ENCODE results near the gene ARSG.
"Not testable (repeated sequence)": the region's sequence is repeated elsewhere in the genome, so short reads cannot be mapped to it uniquely, and the experiment has no call there.

ARSG gene

DNA sequence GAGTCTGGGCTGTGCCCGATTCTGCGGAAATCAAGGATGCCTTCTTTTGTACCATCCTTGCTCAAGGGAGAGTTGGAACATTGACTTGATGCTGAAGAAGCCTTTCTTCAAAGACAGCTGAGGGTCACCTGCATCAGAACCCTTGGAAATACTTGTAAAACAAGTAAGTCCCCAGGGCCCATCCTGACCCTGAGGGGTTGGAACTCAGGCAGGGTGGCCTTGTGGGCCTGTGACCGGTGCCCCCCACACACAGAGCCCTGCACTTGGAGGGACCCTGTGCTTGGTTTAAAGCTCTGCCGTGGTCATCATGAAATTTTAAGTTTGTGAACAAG is 109.1 kb downstream of the ARSG start:
- no peak for DNase-seq (ENCODE audit: low read depth, low spot score)
- H3K4me3 ChIP-seq (ENCODE audit: low read depth, low read length) = no peak overlapping the region
- CTCF ChIA-PET = interaction anchor here (0.7 to 8.0 kb wide), 12 partner anchors 14 to 146 kb away, joined by 3 to 133 read pairs (median 19); no protein-coding TSS in a partner anchor
- POLR2A ChIA-PET = interaction anchor here (0.5 to 0.6 kb wide), 2 partner anchors 9 to 46 kb away, joined by 3 to 4 read pairs; no protein-coding TSS in a partner anchor
- TF ChIP-seq, protein P1, sequence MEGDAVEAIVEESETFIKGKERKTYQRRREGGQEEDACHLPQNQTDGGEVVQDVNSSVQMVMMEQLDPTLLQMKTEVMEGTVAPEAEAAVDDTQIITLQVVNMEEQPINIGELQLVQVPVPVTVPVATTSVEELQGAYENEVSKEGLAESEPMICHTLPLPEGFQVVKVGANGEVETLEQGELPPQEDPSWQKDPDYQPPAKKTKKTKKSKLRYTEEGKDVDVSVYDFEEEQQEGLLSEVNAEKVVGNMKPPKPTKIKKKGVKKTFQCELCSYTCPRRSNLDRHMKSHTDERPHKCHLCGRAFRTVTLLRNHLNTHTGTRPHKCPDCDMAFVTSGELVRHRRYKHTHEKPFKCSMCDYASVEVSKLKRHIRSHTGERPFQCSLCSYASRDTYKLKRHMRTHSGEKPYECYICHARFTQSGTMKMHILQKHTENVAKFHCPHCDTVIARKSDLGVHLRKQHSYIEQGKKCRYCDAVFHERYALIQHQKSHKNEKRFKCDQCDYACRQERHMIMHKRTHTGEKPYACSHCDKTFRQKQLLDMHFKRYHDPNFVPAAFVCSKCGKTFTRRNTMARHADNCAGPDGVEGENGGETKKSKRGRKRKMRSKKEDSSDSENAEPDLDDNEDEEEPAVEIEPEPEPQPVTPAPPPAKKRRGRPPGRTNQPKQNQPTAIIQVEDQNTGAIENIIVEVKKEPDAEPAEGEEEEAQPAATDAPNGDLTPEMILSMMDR (IDR thresholded peaks at IDR 0.05; ENCODE audit: insufficient read depth, low read length, missing control alignments) = no peak

DNA sequence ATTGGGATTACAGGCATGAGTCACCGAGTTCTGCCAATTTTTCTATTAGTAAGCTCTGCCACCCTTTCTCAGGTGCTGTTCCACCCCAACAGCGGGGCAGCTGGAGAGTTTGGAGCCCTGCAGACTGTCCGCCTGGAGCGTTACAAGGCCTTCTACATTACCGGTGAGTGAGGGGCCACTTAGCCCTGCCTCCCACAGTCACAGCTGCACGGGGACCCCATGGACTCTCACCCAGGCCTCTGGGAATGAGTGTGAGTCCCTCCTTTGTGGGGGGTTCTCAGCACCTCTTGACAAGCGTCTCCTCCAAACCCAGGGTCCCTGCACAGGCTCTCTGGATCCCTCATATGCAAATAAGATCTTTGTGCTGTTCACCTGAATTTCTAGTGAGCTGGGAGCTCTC is 110.0 kb downstream of the ARSG start:
- ChIA-PET POLR2A (no interaction called here), CTCF (interaction anchor here (1.2 to 8.0 kb wide), 4 partner anchors 15 to 138 kb away, joined by 3 to 133 read pairs (median 92); no protein-coding TSS in a partner anchor)
- no peak for DNase-seq (ENCODE audit: low read depth, low spot score)
- TF ChIP-seq, protein P1 (IDR thresholded peaks at IDR 0.05; ENCODE audit: insufficient read depth, low read length, missing control alignments) = no peak
- H3K4me3 ChIP-seq (ENCODE audit: low read depth, low read length) = no peak overlapping the region

DNA sequence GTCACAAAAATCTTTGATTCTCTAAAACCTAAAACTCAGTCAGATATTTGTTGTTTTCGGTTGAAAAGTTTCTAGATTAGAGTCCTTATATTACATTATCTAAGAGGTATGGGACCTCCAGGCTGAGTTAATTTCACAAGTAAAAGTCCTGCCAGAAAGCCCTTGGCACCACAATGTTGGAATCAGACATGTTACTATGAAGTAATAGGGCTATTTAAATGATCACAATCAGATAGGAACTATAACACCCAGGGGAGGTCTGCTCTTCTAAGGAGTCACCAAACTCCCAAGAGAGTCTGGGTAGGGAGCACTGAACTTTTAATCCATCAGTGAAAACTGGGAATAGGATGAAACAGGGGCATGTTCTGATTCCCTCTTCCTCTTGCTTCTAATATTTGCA is 111.8 kb downstream of the ARSG start:
- ChIA-PET POLR2A (no interaction called here), CTCF (interaction anchor here (1.2 kb wide), 1 partner anchor 21 kb away, joined by 3 read pairs; no protein-coding TSS in a partner anchor)
- H3K4me3 ChIP-seq (ENCODE audit: low read depth, low read length) = no peak overlapping the region
- TF ChIP-seq, protein P1 (IDR thresholded peaks at IDR 0.05; ENCODE audit: insufficient read depth, low read length, missing control alignments) = no peak
- no peak for DNase-seq (ENCODE audit: low read depth, low spot score)

DNA sequence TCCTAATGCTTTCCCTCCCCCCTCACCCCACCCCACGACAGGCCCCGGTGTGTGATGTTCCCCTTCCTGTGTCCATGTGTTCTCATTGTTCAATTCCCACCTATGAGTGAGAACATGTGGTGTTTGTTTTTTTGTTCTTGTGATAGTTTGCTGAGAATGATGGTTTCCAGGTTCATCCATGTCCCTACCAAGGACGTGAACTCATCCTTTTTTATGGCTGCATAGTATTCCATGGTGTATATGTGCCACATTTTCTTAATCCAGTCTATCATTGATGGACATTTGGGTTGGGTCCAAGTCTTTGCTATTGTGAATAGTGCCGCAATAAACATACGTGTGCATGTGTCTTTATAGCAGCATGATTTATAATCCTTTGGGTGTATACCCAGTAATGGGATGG is 112.5 kb downstream of the ARSG start:
- DNase-seq (ENCODE audit: low read depth, low spot score); CTCF ChIA-PET; POLR2A ChIA-PET; H3K4me3 ChIP-seq (ENCODE audit: low read depth, low read length): not testable (repeated sequence)

DNA sequence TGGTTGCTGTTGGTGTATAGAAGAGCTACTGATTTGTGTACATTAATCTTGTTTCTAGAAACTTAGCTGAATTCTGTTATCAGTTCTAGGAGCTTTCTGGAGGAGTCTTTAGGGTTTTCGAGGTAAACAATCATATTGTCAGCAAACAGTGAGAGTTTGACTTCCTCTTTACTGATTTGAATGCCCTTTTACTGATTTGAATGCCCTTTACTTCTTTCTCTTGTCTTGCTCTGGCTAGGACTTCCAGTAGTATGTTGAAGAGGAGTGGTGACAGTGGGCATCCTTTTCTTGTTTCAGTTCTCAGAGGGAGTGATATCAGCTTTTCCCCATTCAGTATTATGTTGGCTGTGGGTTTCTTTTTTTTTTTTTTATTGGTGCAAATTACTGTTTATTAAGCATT is 116.4 kb downstream of the ARSG start:
- CTCF ChIA-PET = interaction anchor here (1.4 kb wide), 1 partner anchor 9 kb away, joined by 6 read pairs; no protein-coding TSS in a partner anchor
- H3K4me3 ChIP-seq (ENCODE audit: low read depth, low read length); DNase-seq (ENCODE audit: low read depth, low spot score); POLR2A ChIA-PET: not testable (repeated sequence)

DNA sequence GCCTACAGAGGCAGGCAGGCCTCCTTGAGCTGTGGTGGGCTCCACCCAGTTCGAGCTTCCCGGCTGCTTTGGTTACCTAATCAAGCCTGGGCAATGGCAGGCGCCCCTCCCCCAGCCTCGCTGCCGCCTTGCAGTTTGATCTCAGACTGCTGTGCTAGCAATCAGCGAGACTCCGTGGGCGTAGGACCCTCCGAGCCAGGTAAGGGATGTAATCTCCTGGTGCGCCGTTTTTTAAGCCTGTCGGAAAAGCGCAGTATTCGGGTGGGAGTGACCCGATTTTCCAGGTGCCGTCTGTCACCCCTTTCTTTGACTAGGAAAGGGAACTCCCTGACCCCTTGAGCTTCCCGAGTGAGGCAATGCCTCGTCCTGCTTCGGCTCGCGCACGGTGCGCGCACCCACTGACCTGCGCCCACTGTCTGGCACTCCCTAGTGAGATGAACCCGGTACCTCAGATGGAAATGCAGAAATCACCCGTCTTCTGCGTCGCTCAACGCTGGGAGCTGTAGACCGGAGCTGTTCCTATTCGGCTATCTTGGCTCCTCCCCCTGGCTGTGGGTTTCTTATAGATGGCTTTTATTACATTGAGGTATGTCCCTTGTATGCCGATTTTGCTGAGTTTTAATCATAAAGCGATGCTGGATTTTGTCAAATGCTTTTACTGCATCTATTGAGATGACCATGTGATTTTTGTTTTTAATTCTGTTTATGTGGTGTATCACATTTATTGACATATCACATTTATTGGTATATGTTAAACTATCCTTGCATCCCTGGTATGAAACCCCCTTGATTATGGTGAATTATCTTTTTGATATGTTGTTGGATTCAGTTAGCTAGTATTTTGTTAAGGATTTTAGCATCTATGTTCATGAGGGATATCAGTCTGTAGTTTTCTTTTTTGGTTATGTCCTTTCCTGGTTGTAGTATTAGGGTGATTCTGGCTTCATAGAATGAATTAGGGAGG is 122.6 kb downstream of the ARSG start:
- CTCF ChIA-PET = interaction anchor here (0.8 to 1.4 kb wide), 3 partner anchors 15 to 180 kb away, joined by 3 to 6 read pairs (median 4); no protein-coding TSS in a partner anchor
- POLR2A ChIA-PET; DNase-seq (ENCODE audit: low read depth, low spot score): not testable (repeated sequence)
- peak overlapping the region; percentile 20 for H3K4me3 ChIP-seq (ENCODE audit: low read depth, low read length)

DNA sequence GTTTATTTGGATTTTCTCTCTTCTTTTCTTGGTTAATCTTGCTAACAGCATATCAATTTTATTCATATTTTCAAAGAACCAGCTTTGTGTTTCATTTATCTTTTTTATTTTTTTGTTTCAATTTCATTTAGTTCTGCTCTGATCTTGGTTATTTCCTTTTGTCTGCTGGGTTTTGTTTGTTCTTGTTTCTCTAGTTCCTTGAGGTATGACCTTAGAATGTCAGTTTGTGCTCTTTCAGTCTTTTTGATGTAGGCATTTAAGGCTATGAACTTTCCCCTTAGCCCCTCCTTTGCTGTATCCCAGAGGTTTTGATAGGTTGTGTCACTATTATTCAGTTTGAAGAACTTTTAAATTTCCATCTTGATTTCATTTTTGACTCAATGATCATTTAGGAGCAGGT is 123.6 kb downstream of the ARSG start:
- CTCF ChIA-PET = interaction anchor here (0.8 to 1.4 kb wide), 3 partner anchors 16 to 181 kb away, joined by 3 to 6 read pairs (median 4); no protein-coding TSS in a partner anchor
- H3K4me3 ChIP-seq (ENCODE audit: low read depth, low read length); POLR2A ChIA-PET: not testable (repeated sequence)

DNA sequence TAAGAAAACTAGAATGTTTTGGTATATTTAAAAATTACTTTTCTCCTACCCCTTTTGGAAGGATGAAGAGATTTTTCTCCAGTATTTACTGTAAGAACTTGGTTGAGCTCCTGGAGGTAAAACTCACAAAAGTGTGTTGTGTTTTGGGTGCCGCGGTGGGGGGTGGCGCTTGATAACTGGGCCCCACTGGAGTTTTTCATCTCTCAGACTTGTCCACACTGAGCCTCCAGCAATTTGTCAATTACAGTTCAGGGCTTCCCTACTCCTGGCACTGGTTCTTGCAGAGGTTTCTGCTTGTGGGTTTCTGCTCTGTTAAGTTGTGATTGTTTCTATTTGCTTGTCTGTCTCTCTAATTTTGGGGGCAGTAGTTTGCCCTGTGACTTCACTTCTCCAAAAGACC is 126.0 kb downstream of the ARSG start:
- no peak overlapping the region for H3K4me3 ChIP-seq (ENCODE audit: low read depth, low read length)
- CTCF ChIA-PET = interaction anchor here (1.1 to 3.7 kb wide), 5 partner anchors 11 to 154 kb away, joined by 3 to 31 read pairs (median 8); no protein-coding TSS in a partner anchor
- POLR2A ChIA-PET = no interaction called here
- DNase-seq (ENCODE audit: low read depth, low spot score) = no peak
- TF ChIP-seq, protein P1 (IDR thresholded peaks at IDR 0.05; ENCODE audit: insufficient read depth, low read length, missing control alignments) = no peak

More for the DNA sequence above, 123.6 kb downstream of the ARSG start:
- not testable (repeated sequence) for DNase-seq (ENCODE audit: low read depth, low spot score)

All from AG04449 (cell line).